KMS-11 (cell line): ENCODE results near the gene CDH13.

ENCODE experiments used
- H2AFZ ChIP-seq: fragments of 200-600 bp; sonication (generic); 2 replicates; pipeline ENCODE4 v1.6.1; 2016; ENCODE audit warnings: antibody characterized with exemption, mixed run types, low read depth
- H3K27ac ChIP-seq: fragments of 200-600 bp; sonication (generic); 2 replicates; pipeline ENCODE4 v1.6.1; 2016; ENCODE audit warnings: mild to moderate bottlenecking, mixed run types
- H3K27me3 ChIP-seq: fragments of 200-600 bp; sonication (generic); 2 replicates; pipeline ENCODE4 v1.6.1; 2017; ENCODE audit warnings: mild to moderate bottlenecking, low read depth, mixed run types, moderate library complexity; ENCODE audit not compliant: insufficient read depth
- H3K36me3 ChIP-seq: fragments of 200-600 bp; sonication (generic); 2 replicates; pipeline ENCODE4 v1.6.1; 2017; ENCODE audit warnings: mild to moderate bottlenecking, mixed run types; ENCODE audit not compliant: insufficient read depth
- H3K4me1 ChIP-seq: fragments of 200-600 bp; sonication (generic); 2 replicates; pipeline ENCODE4 v1.6.1; 2016; ENCODE audit warnings: mild to moderate bottlenecking, low read depth, mixed run types; ENCODE audit not compliant: poor library complexity, severe bottlenecking
- H3K4me2 ChIP-seq: fragments of 200-600 bp; sonication (generic); 2 replicates; pipeline ENCODE4 v1.7.0; 2016; ENCODE audit warnings: mild to moderate bottlenecking, mixed run types
- H3K4me3 ChIP-seq: fragments of 200-600 bp; sonication (generic); IDR thresholded peaks from 2 replicates; pipeline ENCODE4 v1.6.1; 2017; ENCODE audit warnings: low read depth, low read length, mixed read lengths; ENCODE audit not compliant: insufficient read depth
- H3K79me2 ChIP-seq: fragments of 200-600 bp; sonication (generic); 2 replicates; pipeline ENCODE4 v1.6.1; 2016; ENCODE audit warnings: low read depth, mixed run types; ENCODE audit not compliant: insufficient read depth
- H3K9ac ChIP-seq: fragments of 200-600 bp; sonication (generic); 2 replicates; pipeline ENCODE4 v1.6.1; 2016; ENCODE audit warnings: mild to moderate bottlenecking, mixed run types
- H4K20me1 ChIP-seq: fragments of 200-600 bp; sonication (generic); 2 replicates; pipeline ENCODE4 v1.6.1; 2016; ENCODE audit warnings: mild to moderate bottlenecking, mixed run types; ENCODE audit not compliant: insufficient read depth
- TF ChIP-seq, protein P1 (sequence below): fragments of 200-600 bp; sonication (generic); conservative IDR thresholded peaks from 2 replicates; pipeline ENCODE4 v1.6.1; 2017; ENCODE audit warnings: low read depth, mild to moderate bottlenecking, antibody characterized with exemption, low read length, moderate library complexity, mixed read lengths

CDH13 gene

DNA sequence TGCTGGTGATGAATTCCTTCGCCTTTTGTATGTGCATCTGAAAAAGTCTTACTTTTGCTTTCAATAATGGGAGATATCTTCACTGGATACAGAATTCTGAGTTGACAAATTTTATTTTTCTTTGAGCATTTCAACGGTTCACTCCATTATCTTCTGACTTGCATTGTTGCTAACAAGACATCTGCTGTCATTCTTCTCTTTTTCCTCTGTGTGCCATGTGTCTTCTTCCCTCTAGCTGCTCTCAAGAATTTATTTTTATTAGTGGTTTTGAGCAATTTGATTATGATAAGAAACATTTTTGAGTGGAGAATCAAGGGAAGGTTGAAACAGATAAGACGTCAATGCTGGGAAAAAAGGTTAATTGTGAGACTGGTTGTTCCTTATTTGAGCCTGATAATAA lies 471.8 kb downstream of the CDH13 start:
- Histone ChIP-seq H3K9ac (no peak overlapping the region), H3K4me3 (no peak overlapping the region), H3K36me3 (no peaks in the 10 kb centered on the region), H3K79me2 (no peaks in the 10 kb centered on the region), H3K4me2 (no peak overlapping the region), H3K27ac (no peak overlapping the region), H4K20me1 (no peaks in the 10 kb centered on the region), H3K4me1 (no peaks in the 10 kb centered on the region), H2AFZ (no peak overlapping the region), H3K27me3 (no peaks in the 10 kb centered on the region)
- TF ChIP-seq, protein P1, sequence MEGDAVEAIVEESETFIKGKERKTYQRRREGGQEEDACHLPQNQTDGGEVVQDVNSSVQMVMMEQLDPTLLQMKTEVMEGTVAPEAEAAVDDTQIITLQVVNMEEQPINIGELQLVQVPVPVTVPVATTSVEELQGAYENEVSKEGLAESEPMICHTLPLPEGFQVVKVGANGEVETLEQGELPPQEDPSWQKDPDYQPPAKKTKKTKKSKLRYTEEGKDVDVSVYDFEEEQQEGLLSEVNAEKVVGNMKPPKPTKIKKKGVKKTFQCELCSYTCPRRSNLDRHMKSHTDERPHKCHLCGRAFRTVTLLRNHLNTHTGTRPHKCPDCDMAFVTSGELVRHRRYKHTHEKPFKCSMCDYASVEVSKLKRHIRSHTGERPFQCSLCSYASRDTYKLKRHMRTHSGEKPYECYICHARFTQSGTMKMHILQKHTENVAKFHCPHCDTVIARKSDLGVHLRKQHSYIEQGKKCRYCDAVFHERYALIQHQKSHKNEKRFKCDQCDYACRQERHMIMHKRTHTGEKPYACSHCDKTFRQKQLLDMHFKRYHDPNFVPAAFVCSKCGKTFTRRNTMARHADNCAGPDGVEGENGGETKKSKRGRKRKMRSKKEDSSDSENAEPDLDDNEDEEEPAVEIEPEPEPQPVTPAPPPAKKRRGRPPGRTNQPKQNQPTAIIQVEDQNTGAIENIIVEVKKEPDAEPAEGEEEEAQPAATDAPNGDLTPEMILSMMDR: no peak

DNA sequence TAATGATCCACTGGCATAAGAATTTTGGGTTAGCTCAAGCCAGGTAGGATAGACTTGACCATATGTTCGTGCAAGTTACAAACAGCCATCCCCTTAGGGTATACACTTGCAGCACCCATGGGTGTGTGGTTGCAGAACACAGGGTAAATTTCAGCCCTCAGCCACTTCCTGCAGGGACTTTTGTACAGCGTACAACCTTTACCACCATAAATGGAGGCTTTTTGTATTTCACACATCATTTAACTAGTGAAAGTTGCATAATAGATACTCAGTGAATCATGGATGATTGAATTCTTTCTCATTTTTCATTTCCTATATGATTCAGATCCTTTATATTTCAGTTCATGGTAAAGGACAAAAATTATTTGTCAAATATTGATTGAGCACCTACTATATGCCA lies 473.9 kb downstream of the CDH13 start:
- TF ChIP-seq, protein P1: no peak
- no peak overlapping the region for H3K4me2 ChIP-seq
- no peak overlapping the region for H2AFZ ChIP-seq

DNA sequence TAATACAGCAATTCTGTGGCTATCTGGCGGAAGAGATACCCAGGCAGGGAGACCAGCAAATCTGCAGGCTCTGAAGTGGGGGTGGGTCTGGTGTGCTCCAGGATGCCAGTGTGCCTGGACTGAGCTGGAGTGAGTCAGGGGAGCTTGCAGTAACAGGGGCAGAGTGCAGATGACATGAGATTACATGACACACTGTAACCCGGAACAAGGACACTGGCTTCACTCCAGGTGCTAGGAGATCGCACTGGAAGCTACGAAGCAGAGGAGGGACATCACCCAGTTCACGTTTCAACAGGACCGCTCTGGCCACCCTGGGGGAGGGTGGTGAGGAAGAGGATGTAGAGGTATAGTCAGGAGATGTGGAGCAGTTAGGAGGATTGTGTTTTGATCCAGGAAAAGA lies 475.6 kb downstream of the CDH13 start:
- Histone ChIP-seq H3K79me2 (no peaks in the 10 kb centered on the region), H3K27me3 (no peaks in the 10 kb centered on the region), H3K9ac (no peak overlapping the region), H4K20me1 (no peaks in the 10 kb centered on the region), H3K27ac (no peak overlapping the region), H2AFZ (no peak overlapping the region), H3K4me2 (no peak overlapping the region), H3K4me3 (no peak overlapping the region), H3K36me3 (no peaks in the 10 kb centered on the region), H3K4me1 (no peaks in the 10 kb centered on the region)
- TF ChIP-seq, protein P1: no peak

More for the DNA sequence above, 473.9 kb downstream of the CDH13 start:
- Histone ChIP-seq H3K27ac (no peak overlapping the region), H3K9ac (no peak overlapping the region), H3K27me3 (no peaks in the 10 kb centered on the region), H3K36me3 (no peaks in the 10 kb centered on the region), H4K20me1 (no peaks in the 10 kb centered on the region), H3K4me3 (no peak overlapping the region), H3K79me2 (no peaks in the 10 kb centered on the region), H3K4me1 (no peaks in the 10 kb centered on the region)

DNA sequence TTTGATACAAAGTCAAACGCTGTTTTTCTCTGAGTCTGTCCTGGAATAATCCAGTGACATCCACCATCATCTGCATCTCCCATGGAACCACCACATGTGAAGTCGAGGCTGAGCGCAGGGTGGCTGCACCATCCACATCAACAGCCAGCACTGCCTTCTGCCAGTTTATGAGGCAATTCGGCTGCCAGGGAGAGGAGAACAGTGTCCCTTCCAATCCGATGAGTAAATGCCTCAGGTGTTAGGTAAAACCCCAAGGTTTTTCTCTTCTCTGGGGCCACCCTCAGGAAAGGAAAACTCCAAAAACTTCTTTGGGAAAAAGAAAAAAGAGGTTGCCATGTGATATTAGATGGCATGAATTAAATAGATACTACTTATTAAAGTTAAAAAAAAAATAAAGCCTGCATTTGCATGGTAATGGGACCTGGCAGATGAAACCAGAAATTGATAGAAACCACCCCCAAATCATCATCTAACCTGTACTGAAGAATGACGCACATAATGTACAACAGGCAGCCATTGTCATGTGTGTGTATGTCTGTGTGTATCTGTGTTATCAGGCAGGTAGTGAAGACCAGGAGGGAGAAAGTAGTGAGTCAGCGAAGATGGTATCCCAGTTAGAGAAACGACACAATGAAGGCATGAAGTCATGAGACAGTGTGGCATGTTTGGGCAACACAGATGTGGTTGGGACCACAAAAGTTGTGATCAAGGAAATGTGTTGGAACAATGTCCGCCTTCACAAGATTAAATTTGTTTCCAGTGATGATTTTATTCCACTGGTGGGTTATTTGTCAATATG lies 478.7 kb downstream of the CDH13 start:
- Histone ChIP-seq H4K20me1 (no peaks in the 10 kb centered on the region), H3K27ac (no peak overlapping the region), H3K79me2 (no peaks in the 10 kb centered on the region), H3K4me2 (no peak overlapping the region), H3K36me3 (no peaks in the 10 kb centered on the region), H3K4me1 (no peaks in the 10 kb centered on the region), H3K9ac (no peak overlapping the region), H2AFZ (no peak overlapping the region), H3K4me3 (no peak overlapping the region), H3K27me3 (no peaks in the 10 kb centered on the region)
- TF ChIP-seq, protein P1: no peak
